GM19328 (cell line): Measurements from ENCODE around the gene WTAP.

Experiments used
- ATAC-seq: cut with Tn5 transposase; IDR thresholded peaks from one replicate; pipeline ENCODE4 v1.9.1; 2021; ENCODE audit warnings: mild to moderate bottlenecking, moderate library complexity; ENCODE audit not compliant: unreplicated experiment

Gene WTAP

GRCh38 chr6:159800141-159800865, 73.0 kb downstream of the WTAP start, which contains the start of gene PNLDC1:
PNLDC1 (plus strand) TSS chr6:159800276; CDS start chr6:159800308, 32 bp downstream.
- ATAC-seq, result no peak

- no peak for ATAC-seq
Observed at GRCh38 chr6:159801935-159802334, 74.6 kb downstream of the WTAP start.

GRCh38 chr6:159804504-159804903, 77.2 kb downstream of the WTAP start:
- ATAC-seq, result no peak

- ATAC-seq, result no peak
Observed at GRCh38 chr6:159805440-159806020, 78.2 kb downstream of the WTAP start.
